K562 (cell line): ENCODE results near the gene RABL6. TPM values are rescaled to one million over a fixed set of nuclear protein-coding genes. Genes with fewer than 3 reads are reported as not detected.

Source experiments
- ATAC-seq: fragments of 200-7000 bp; cut with Tn5 transposase; 3 replicates; pipeline ENCODE4 v1.9.1; 2020; ENCODE audit warnings: moderate library complexity
- BruUV-seq: library from RNA; stranded (reverse); fragments of 400-500 nt; replicated peaks from 2 replicates; lab custom pipeline; 2021; lab: Mats Ljungman, UMichigan
- CTCF ChIA-PET: fragments of 300-600 bp; formaldehyde crosslinking; extraction: SDS; loops from one replicate; lab custom pipeline; 2021; ENCODE audit warnings: low intra/inter-chr PET ratio; lab: Yijun Ruan, JAX
- POLR2A ChIA-PET: fragments of 300-600, 350-650 bp; sonication (Branson Sonifier 250); formaldehyde crosslinking; extraction: SDS; loops from one replicate; lab custom pipeline; 2021; ENCODE audit warnings: antibody characterized with exemption, inconsistent platforms; lab: Yijun Ruan, JAX
- DNase-seq, 4 experiments: peaks; one replicate each; pipeline versions ENCODE4 v3.0.0 to v3.0.0-alpha.2; 2011 to 2018; ENCODE audit warnings: low spot score in 3 of 4, mixed read lengths in 3 of 4; ENCODE audit errors: extremely low read depth in 1 of 4
- FAIRE-seq: peaks from 2 replicates; lab custom pipeline; 2011; peaks lifted over from hg19 to GRCh38; lab: Jason Lieb, UNC
- H2AFZ ChIP-seq: 2 replicates; pipeline ENCODE4 v1.6.0; 2011; ENCODE audit warnings: low read depth, low read length, control low read depth, inconsistent platforms
- H3K27ac ChIP-seq: fragments of 200-600 bp; 3 replicates; pipeline ENCODE4 v1.8.0; 2011; ENCODE audit warnings: low read depth, mild to moderate bottlenecking, control low read depth, inconsistent platforms, low read length, moderate library complexity, mixed read lengths; ENCODE audit errors: extremely low read depth
- H3K27me3 ChIP-seq, 2 experiments: fragments of 300-600 bp in 1 of 2; 2 replicates in 1 of 2; 3 replicates in 1 of 2; pipeline versions ENCODE4 v1.6.0 to v1.8.0; 2011; ENCODE audit warnings: inconsistent platforms in 2 of 2, low read length in 2 of 2, mild to moderate bottlenecking in 1 of 2, mixed read lengths in 1 of 2, moderate library complexity in 1 of 2; ENCODE audit not compliant: control insufficient read depth in 2 of 2, insufficient read depth in 2 of 2
- H3K36me3 ChIP-seq: fragments of 300-600 bp; 3 replicates; pipeline ENCODE4 v1.8.0; 2011; ENCODE audit warnings: mild to moderate bottlenecking, low read length, inconsistent platforms; ENCODE audit not compliant: control insufficient read depth, insufficient read depth
- H3K4me1 ChIP-seq, 2 experiments: fragments of 200-600 bp in 1 of 2; replicated peaks in 1 of 2; 2 replicates in 1 of 2; 3 replicates in 1 of 2; pipeline versions ENCODE4 v1.5.1 to v1.8.0; 2011; ENCODE audit warnings: inconsistent platforms in 2 of 2, low read length in 2 of 2, mild to moderate bottlenecking in 1 of 2, mixed read lengths in 1 of 2, moderate library complexity in 1 of 2; ENCODE audit not compliant: control insufficient read depth in 2 of 2, insufficient read depth in 2 of 2
- H3K4me2 ChIP-seq: 2 replicates; pipeline ENCODE4 v1.6.1; 2011; ENCODE audit warnings: low read length, control low read depth, inconsistent platforms, mixed read lengths; ENCODE audit not compliant: insufficient read depth
- H3K4me3 ChIP-seq: fragments of 200-600 bp; sonication (generic), shearing (Covaris generic); 2 replicates; pipeline ENCODE4 v1.5.1; 2016; ENCODE audit warnings: control low read depth, inconsistent platforms
- H3K79me2 ChIP-seq: fragments of 200-600 bp; 3 replicates; pipeline ENCODE4 v1.8.0; 2011; ENCODE audit warnings: low read length, inconsistent platforms; ENCODE audit not compliant: control insufficient read depth, insufficient read depth
- H3K9ac ChIP-seq, 2 experiments: 2 replicates each; pipeline versions ENCODE4 v1.6.0 to v1.6.1; 2011; ENCODE audit warnings: low read depth in 2 of 2, low read length in 2 of 2, control low read depth in 1 of 2, inconsistent platforms in 1 of 2, mild to moderate bottlenecking in 1 of 2, mixed read lengths in 1 of 2; ENCODE audit not compliant: insufficient read depth in 1 of 2
- H3K9me1 ChIP-seq: one replicate; pipeline ENCODE4 v1.6.0; 2011; ENCODE audit warnings: inconsistent platforms, mild to moderate bottlenecking, low read length, moderate library complexity; ENCODE audit not compliant: control insufficient read depth, insufficient read depth
- H3K9me3 ChIP-seq: replicated peaks from 2 replicates; pipeline ENCODE4 v1.5.1; 2011; ENCODE audit warnings: low read depth, low read length, inconsistent platforms; ENCODE audit not compliant: control insufficient read depth, insufficient read depth
- H4K20me1 ChIP-seq: replicated peaks from 2 replicates; pipeline ENCODE4 v1.6.1; 2011; ENCODE audit warnings: low read length, inconsistent platforms, mixed read lengths; ENCODE audit not compliant: control insufficient read depth, insufficient read depth
- HEY1 ChIP-seq: fragments of 250-450 bp; sonication (Bioruptor Pico); IDR thresholded peaks from 2 replicates; pipeline ENCODE4 v1.5.0; 2020; ENCODE audit warnings: mild to moderate bottlenecking, moderate library complexity, borderline replicate concordance
- MIER1 ChIP-seq: fragments of 450-650 bp; IDR thresholded peaks from 2 replicates; pipeline ENCODE4 v1.6.1; 2016; ENCODE audit warnings: antibody characterized with exemption, mild to moderate bottlenecking, low read depth
- SP1 ChIP-seq: sonication (generic); formaldehyde crosslinking; IDR thresholded peaks from 2 replicates; pipeline ENCODE4 v1.8.1; 2022; ENCODE audit warnings: mild to moderate bottlenecking, missing genetic modification reagents
- STAT5A ChIP-seq: IDR thresholded peaks from 2 replicates; pipeline ENCODE4 v1.6.1; 2012; ENCODE audit warnings: low read length, inconsistent platforms, borderline replicate concordance
- XRCC5 ChIP-seq: fragments of 200-400 bp; formaldehyde crosslinking; IDR thresholded peaks from 2 replicates; pipeline ENCODE4 v1.6.1; 2017; ENCODE audit warnings: low read depth, mild to moderate bottlenecking, low read length
- ZKSCAN3 ChIP-seq: fragments of 250-450 bp; sonication (Bioruptor Pico); IDR thresholded peaks from 2 replicates; pipeline ENCODE4 v1.4.0; 2020
- ZNF699 ChIP-seq: fragments of 250-450 bp; sonication (Bioruptor Pico); IDR thresholded peaks from 2 replicates; pipeline ENCODE4 v1.8.0; 2021; ENCODE audit warnings: mild to moderate bottlenecking, moderate library complexity; ENCODE audit not compliant: insufficient replicate concordance
- ZNF778 ChIP-seq: fragments of 450-650 bp; formaldehyde crosslinking; IDR thresholded peaks from 2 replicates; pipeline ENCODE4 v1.4.0; 2020; ENCODE audit warnings: mild to moderate bottlenecking, moderate library complexity
- WGBS: fragments of 100-300 bp; shearing (Covaris generic); methylation state at CpG from one replicate; pipeline ENCODE4 v1.1.6; 2016; ENCODE audit warnings: low coverage, mixed read lengths; ENCODE audit not compliant: insufficient coverage; ENCODE audit errors: missing lambda C conversion rate; 5-methylcytosine and 5-hydroxymethylcytosine counted together
- in situ Hi-C: fragments of 300-500 bp; cut with MboI; formaldehyde crosslinking; loops from 4 replicates; pipeline ENCODE4 v1.15.0; 2018; ENCODE audit warnings: inconsistent platforms, mixed read lengths
- intact Hi-C: fragments of 100-400 bp; cut with micrococcal nuclease; formaldehyde crosslinking; loops from 2 replicates; pipeline ENCODE4 v1.14.2; 2022
- polyA plus RNA-seq, 8 experiments: library from polyadenylated mRNA; depleted of rRNA in 4 of 8; stranded (reverse) in 5 of 8; unstranded in 3 of 8; fragments of >200 nt; fragmentation: Nextera tagmentation in 2 of 8; fragmentation: Illumina TruSeq in 1 of 8; extraction: Ambion mirVana in 2 of 8; extraction: Trizol in 1 of 8; gene quantifications; 2 replicates each; pipeline versions ENCODE4 v1.2.1 to v1.2.3, GENCODE V29; 2011 to 2014; ENCODE audit warnings: inconsistent platforms in 1 of 8, missing spikeins in 1 of 8
- total RNA-seq, 7 experiments: library from RNA; depleted of rRNA in 6 of 7; stranded (reverse); fragments of >200 nt in 6 of 7; fragmentation: Illumina TruSeq in 2 of 7; extraction: Trizol in 2 of 7; gene quantifications; 2 replicates each; pipeline versions ENCODE4 v1.2.1 to v1.2.3, GENCODE V29; 2011 to 2021; ENCODE audit warnings: low replicate concordance in 1 of 7
- TF ChIP-seq, protein P1 (sequence below): fragments of 450-650 bp; IDR thresholded peaks from 2 replicates; pipeline ENCODE4 v1.6.1; 2018; ENCODE audit not compliant: partially characterized antibody
- TF ChIP-seq, protein P2 (sequence below), 2 experiments: IDR thresholded peaks; 2 replicates each; pipeline ENCODE4 v1.6.1; 2012; ENCODE audit warnings: improper control_type of control experiment in 2 of 2, low read depth in 2 of 2, low read length in 2 of 2, borderline replicate concordance in 1 of 2
- TF ChIP-seq, protein P3 (sequence below): fragments of 450-650 bp; IDR thresholded peaks from 2 replicates; pipeline ENCODE4 v1.6.1; 2017; ENCODE audit warnings: antibody characterized with exemption, mild to moderate bottlenecking

RABL6 gene
- total and polyA plus RNA-seq, 9 of the 15 experiments (the other 6 are each of a cell fraction or from before 2014, with no cell fraction given), result 5.6 to 181 (median 84.5) TPM

- in situ Hi-C loops (no loop called here), intact Hi-C loops (no loop called here)
- H4K20me1 ChIP-seq, result no peaks in the 10 kb centered on the region
- H2AFZ ChIP-seq, result no peak overlapping the region
- ChIA-PET POLR2A (interaction anchor here (1.1 to 3.6 kb wide), 3 partner anchors 11 to 31 kb away, joined by 3 to 16 read pairs (median 14); no protein-coding TSS in a partner anchor), CTCF (interaction anchor here (0.6 to 0.9 kb wide), 2 partner anchors 22 to 74 kb away, joined by 3 read pairs; no protein-coding TSS in a partner anchor)
- BruUV-seq, result no TSS peak
- H3K4me1 ChIP-seq, result peaks cover 26 to 45% of the 10 kb centered on the region in 2 experiments
- FAIRE-seq, result peak; percentile 73
- H3K27me3 ChIP-seq, result no peaks in the 10 kb centered on the region
- peak in 1 of 4 experiments; percentile 56 for DNase-seq
- peaks cover 55% of the 10 kb centered on the region for H3K36me3 ChIP-seq
- peaks cover 74% of the 10 kb centered on the region for H3K79me2 ChIP-seq
- peak overlapping the region; percentile 94 for H3K4me2 ChIP-seq
- peak; percentile 25 for ATAC-seq
- H3K9ac ChIP-seq, result peak overlapping the region; percentile 77 to 99
- WGBS, result 1% methylated on average over 13 of the region's 14 CpGs
- H3K9me1 ChIP-seq, result no peaks in the 10 kb centered on the region
- H3K4me3 ChIP-seq, result peak overlapping the region; percentile 97
- H3K9me3 ChIP-seq, result no peaks in the 10 kb centered on the region
- peak overlapping the region; percentile 91 for H3K27ac ChIP-seq
- no peak for TF ChIP-seq STAT5A
- TF ChIP-seq ZKSCAN3, result no peak
- TF ChIP-seq ZNF699 (CRISPR knock-in tag), result peak; percentile 24
- TF ChIP-seq, protein P1, sequence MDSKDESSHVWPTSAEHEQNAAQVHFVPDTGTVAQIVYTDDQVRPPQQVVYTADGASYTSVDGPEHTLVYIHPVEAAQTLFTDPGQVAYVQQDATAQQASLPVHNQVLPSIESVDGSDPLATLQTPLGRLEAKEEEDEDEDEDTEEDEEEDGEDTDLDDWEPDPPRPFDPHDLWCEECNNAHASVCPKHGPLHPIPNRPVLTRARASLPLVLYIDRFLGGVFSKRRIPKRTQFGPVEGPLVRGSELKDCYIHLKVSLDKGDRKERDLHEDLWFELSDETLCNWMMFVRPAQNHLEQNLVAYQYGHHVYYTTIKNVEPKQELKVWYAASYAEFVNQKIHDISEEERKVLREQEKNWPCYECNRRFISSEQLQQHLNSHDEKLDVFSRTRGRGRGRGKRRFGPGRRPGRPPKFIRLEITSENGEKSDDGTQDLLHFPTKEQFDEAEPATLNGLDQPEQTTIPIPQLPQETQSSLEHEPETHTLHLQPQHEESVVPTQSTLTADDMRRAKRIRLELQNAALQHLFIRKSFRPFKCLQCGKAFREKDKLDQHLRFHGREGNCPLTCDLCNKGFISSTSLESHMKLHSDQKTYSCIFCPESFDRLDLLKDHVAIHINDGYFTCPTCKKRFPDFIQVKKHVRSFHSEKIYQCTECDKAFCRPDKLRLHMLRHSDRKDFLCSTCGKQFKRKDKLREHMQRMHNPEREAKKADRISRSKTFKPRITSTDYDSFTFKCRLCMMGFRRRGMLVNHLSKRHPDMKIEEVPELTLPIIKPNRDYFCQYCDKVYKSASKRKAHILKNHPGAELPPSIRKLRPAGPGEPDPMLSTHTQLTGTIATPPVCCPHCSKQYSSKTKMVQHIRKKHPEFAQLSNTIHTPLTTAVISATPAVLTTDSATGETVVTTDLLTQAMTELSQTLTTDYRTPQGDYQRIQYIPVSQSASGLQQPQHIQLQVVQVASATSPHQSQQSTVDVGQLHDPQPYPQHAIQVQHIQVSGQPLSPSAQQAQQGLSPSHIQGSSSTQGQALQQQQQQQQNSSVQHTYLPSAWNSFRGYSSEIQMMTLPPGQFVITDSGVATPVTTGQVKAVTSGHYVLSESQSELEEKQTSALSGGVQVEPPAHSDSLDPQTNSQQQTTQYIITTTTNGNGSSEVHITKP, result peak; percentile 92
- TF ChIP-seq SP1, result no peak
- no peak for TF ChIP-seq HEY1 (CRISPR knock-in tag)
- TF ChIP-seq XRCC5, result no peak
- TF ChIP-seq, protein P2, sequence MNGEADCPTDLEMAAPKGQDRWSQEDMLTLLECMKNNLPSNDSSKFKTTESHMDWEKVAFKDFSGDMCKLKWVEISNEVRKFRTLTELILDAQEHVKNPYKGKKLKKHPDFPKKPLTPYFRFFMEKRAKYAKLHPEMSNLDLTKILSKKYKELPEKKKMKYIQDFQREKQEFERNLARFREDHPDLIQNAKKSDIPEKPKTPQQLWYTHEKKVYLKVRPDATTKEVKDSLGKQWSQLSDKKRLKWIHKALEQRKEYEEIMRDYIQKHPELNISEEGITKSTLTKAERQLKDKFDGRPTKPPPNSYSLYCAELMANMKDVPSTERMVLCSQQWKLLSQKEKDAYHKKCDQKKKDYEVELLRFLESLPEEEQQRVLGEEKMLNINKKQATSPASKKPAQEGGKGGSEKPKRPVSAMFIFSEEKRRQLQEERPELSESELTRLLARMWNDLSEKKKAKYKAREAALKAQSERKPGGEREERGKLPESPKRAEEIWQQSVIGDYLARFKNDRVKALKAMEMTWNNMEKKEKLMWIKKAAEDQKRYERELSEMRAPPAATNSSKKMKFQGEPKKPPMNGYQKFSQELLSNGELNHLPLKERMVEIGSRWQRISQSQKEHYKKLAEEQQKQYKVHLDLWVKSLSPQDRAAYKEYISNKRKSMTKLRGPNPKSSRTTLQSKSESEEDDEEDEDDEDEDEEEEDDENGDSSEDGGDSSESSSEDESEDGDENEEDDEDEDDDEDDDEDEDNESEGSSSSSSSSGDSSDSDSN (IDR thresholded peaks at IDR 0.05; ENCODE audit: borderline replicate concordance in 1 of 2, low read depth in 2 of 2, low read length in 2 of 2), result 0 out of 4 replicates have a peak, but pooled peaks of 1 of the 2 experiments have one; percentile 17
- no peak for TF ChIP-seq ZNF778
- TF ChIP-seq, protein P3, sequence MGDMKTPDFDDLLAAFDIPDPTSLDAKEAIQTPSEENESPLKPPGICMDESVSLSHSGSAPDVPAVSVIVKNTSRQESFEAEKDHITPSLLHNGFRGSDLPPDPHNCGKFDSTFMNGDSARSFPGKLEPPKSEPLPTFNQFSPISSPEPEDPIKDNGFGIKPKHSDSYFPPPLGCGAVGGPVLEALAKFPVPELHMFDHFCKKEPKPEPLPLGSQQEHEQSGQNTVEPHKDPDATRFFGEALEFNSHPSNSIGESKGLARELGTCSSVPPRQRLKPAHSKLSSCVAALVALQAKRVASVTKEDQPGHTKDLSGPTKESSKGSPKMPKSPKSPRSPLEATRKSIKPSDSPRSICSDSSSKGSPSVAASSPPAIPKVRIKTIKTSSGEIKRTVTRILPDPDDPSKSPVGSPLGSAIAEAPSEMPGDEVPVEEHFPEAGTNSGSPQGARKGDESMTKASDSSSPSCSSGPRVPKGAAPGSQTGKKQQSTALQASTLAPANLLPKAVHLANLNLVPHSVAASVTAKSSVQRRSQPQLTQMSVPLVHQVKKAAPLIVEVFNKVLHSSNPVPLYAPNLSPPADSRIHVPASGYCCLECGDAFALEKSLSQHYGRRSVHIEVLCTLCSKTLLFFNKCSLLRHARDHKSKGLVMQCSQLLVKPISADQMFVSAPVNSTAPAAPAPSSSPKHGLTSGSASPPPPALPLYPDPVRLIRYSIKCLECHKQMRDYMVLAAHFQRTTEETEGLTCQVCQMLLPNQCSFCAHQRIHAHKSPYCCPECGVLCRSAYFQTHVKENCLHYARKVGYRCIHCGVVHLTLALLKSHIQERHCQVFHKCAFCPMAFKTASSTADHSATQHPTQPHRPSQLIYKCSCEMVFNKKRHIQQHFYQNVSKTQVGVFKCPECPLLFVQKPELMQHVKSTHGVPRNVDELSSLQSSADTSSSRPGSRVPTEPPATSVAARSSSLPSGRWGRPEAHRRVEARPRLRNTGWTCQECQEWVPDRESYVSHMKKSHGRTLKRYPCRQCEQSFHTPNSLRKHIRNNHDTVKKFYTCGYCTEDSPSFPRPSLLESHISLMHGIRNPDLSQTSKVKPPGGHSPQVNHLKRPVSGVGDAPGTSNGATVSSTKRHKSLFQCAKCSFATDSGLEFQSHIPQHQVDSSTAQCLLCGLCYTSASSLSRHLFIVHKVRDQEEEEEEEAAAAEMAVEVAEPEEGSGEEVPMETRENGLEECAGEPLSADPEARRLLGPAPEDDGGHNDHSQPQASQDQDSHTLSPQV, result no peak
- TF ChIP-seq MIER1, result no peak
These were observed 1.0 kb downstream of the RABL6 start for GRCh38 chr9:136808806-136809158.
